ENCODE measurements around the gene FGF7. TPM values are rescaled to one million over a fixed set of nuclear protein-coding genes. Genes with fewer than 3 reads are reported as not detected.
"Not testable (repeated sequence)": the region's sequence is repeated elsewhere in the genome, so short reads cannot be mapped to it uniquely, and the experiment has no call there.

FGF7 gene
- total RNA-seq, 4 donors from 2014 or later, result 1.2 to 45.4 (median 10.8) TPM

DNA sequence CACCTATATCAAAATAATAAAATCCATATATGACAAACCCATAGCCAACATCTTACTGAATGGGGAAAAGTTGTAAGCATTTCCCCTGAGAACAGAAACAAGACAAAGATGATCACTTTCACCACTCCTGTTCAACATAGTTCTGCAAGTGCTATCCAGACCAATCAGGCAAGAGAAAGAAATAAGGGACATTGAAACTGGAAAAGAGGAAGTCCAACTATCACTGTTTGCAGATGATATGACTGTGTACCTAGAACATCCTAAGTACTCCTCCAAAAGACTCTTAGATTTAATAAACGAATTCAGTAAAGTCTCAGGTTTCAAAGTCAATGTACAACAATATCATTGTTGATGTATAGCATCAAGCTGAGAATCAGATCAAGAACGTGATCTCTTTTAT is 35.6 kb upstream of the FGF7 start:
- no peaks in the 10 kb centered on the region for H3K36me3 ChIP-seq
- TF ChIP-seq, protein P1, sequence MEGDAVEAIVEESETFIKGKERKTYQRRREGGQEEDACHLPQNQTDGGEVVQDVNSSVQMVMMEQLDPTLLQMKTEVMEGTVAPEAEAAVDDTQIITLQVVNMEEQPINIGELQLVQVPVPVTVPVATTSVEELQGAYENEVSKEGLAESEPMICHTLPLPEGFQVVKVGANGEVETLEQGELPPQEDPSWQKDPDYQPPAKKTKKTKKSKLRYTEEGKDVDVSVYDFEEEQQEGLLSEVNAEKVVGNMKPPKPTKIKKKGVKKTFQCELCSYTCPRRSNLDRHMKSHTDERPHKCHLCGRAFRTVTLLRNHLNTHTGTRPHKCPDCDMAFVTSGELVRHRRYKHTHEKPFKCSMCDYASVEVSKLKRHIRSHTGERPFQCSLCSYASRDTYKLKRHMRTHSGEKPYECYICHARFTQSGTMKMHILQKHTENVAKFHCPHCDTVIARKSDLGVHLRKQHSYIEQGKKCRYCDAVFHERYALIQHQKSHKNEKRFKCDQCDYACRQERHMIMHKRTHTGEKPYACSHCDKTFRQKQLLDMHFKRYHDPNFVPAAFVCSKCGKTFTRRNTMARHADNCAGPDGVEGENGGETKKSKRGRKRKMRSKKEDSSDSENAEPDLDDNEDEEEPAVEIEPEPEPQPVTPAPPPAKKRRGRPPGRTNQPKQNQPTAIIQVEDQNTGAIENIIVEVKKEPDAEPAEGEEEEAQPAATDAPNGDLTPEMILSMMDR (IDR thresholded peaks at IDR 0.05), result no peak
- no peak for TF ChIP-seq POLR2A (IDR thresholded peaks at IDR 0.05)
- no peak overlapping the region for H3K4me3 ChIP-seq
- no peak overlapping the region for H3K27ac ChIP-seq
- no peaks in the 10 kb centered on the region for H3K27me3 ChIP-seq
- no peaks in the 10 kb centered on the region for H3K9me3 ChIP-seq
- DNase-seq, result no peak
- H3K4me1 ChIP-seq, result no peaks in the 10 kb centered on the region

DNA sequence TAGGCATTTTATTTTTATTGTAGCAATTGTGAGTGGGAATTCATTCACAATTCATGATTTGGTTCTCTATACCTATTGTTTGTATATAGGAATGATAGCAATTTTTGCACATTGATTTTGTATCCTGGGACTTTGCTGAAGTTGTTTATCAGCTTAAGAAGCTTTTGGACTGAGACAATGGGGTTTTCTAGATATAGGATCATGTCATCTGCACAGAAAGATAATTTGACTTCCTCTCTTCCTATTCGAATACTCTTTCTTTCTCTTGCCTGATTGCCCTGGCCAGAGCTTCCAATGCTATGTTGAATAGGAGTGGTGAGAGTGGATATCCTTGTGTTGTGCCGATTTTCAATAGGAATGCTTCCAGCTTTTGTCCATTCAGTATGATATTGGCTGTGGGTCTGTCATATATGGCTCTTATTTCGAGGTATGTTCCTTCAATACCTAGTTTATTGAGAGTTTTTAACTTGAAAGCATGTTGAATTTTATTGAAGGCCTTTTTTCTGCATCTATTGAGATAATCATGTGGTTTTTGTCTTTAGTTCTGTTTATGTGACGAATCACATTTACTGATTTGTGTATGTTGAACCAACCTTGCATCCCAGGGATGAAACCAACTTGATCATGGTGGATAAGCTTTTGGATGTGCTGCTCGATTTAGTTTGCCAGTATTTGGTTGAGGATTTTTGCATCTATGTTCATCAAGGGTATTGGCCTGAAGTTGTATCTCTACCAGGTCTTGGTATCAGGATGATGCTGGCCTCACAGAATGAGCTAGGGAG is 20.3 kb upstream of the FGF7 start:
- not testable (repeated sequence) for H3K27me3 ChIP-seq, H3K4me3 ChIP-seq, H3K36me3 ChIP-seq, H3K9me3 ChIP-seq, H3K27ac ChIP-seq, H3K4me1 ChIP-seq, DNase-seq

DNA sequence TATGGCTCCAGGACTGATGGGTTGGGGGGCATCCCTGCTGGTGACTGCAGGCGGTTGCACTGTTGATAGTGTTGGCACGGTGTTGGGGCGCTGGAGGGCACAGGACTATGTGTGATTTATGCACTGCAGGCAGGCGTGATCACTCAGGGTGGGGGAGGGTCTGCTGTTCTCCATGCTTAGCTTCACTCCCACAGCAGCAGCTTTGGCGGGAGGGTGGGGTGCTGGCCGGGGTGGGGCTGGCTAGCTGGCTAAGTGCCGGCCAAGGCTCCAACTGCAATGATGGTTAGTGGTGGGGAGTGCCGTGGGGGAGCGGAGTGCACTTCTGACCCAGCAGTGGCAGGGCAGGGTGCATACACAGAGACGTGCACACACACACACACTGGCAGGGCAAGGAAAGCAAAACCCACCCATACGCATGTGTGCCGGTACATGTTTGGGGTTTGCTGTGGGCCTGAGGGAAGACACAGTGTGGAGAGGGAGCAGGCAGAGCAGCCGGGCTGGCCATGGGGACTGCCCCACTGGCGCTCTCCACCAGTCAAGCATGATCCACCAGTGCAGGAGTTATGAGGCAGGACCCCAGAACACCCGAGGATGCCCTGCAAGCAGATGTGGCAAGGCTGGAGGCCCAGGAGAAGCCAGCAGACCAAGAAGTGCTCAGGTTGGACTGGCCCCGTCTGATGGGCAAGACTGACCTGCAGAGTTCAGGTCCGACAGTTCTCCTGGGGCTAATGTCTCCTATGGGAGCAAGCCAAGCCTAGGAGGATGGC is 16.5 kb upstream of the FGF7 start:
- Histone ChIP-seq H3K27me3 (no peaks in the 10 kb centered on the region), H3K4me1 (no peaks in the 10 kb centered on the region), H3K27ac (no peak overlapping the region), H3K36me3 (no peaks in the 10 kb centered on the region), H3K9me3 (no peaks in the 10 kb centered on the region), H3K4me3 (no peak overlapping the region)
- DNase-seq, result no peak
- no peak for TF ChIP-seq POLR2A (IDR thresholded peaks at IDR 0.05)
- TF ChIP-seq, protein P1 (IDR thresholded peaks at IDR 0.05), result no peak

DNA sequence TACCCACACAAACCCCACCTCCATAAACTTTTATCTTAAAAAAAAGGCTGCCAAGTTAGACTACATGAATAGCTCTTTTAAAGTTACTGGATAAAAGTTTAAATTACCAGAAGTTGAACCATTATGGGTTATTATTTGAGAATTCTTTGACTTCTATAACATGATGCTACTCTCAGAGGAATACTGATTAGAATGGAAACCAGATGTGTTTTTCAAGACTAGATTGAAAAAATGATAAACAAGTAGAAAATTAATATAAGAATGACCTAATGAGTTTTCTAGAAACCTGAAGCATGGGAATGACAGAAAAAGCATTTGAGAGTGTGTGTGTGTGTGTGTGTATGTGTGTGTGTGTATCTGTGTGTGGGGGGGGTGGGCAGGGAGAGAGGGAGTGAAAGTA is 12.4 kb upstream of the FGF7 start:
- TF ChIP-seq, protein P1 (IDR thresholded peaks at IDR 0.05), result no peak
- no peak for TF ChIP-seq POLR2A (IDR thresholded peaks at IDR 0.05)
- no peak overlapping the region for H3K4me3 ChIP-seq

DNA sequence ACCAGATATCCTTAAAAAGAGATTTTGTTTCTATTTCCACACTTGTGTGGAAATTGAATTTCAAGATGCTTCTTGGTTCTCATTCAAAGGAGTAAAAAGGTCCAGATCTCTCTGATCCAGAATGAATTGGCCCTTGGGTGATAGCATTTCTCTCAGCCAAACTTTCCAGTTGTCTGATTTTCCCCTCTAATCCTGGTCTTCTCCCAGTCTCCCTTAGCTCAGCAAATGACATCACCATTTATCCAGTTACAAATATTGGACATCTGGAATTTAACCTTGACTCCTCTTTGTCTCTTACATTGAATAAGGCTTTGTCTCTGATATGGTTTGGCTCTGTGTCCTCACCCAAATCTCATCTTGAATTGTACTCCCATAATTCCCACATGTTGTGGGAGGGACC is 10.2 kb upstream of the FGF7 start:
- H3K4me1 ChIP-seq, result no peaks in the 10 kb centered on the region
- no peak overlapping the region for H3K4me3 ChIP-seq
- TF ChIP-seq POLR2A (IDR thresholded peaks at IDR 0.05), result no peak
- TF ChIP-seq, protein P1 (IDR thresholded peaks at IDR 0.05), result no peak
- no peaks in the 10 kb centered on the region for H3K27me3 ChIP-seq
- DNase-seq, result no peak
- H3K9me3 ChIP-seq, result no peaks in the 10 kb centered on the region
- no peaks in the 10 kb centered on the region for H3K36me3 ChIP-seq
- H3K27ac ChIP-seq, result no peak overlapping the region

More for the DNA sequence above, 12.4 kb upstream of the FGF7 start:
- Histone ChIP-seq H3K9me3 (no peaks in the 10 kb centered on the region), H3K27me3 (no peaks in the 10 kb centered on the region), H3K27ac (no peak overlapping the region), H3K4me1 (no peaks in the 10 kb centered on the region), H3K36me3 (no peaks in the 10 kb centered on the region)
- no peak for DNase-seq

DNA sequence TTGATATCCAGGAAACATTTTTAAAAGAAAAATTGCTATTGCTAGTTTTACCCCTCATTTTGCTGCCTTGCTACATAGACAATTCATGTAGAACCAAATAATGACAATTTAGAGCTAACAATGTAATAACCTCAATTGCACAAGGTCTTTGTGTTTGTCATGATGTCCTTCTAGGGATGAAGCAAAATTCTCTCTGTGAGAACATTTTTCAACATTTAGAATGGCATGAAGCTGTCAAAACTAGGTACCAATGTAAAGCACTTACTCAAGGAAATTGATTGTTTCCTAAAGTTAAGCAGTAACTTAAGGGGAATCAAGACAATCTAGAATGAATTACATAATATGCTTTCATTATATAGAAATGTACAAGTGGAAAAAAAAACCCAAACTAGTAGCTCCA is 7.9 kb upstream of the FGF7 start:
- Histone ChIP-seq H3K27me3 (no peaks in the 10 kb centered on the region), H3K4me3 (no peak overlapping the region), H3K36me3 (no peaks in the 10 kb centered on the region), H3K27ac (no peak overlapping the region), H3K9me3 (no peaks in the 10 kb centered on the region), H3K4me1 (no peaks in the 10 kb centered on the region)
- no peak for DNase-seq
- no peak for TF ChIP-seq POLR2A (IDR thresholded peaks at IDR 0.05)
- TF ChIP-seq, protein P1 (IDR thresholded peaks at IDR 0.05), result no peak

All from Peyer's patch (tissue), 4 donors.